K562 (cell line): ENCODE data around the gene FBXO17. TPM values are rescaled to one million over a fixed set of nuclear protein-coding genes. Genes with fewer than 3 reads are reported as not detected.
A peak's percentile ranks its signal among the peaks of the same experiment; 100 is the strongest.

Experiments used
- CBFB ChIP-seq: sonication (generic); formaldehyde crosslinking; IDR thresholded peaks from 2 replicates; pipeline ENCODE4 v1.4.0; 2020; ENCODE audit warnings: mild to moderate bottlenecking, missing genetic modification reagents
- CSDE1 ChIP-seq, 2 experiments: fragments of 450-650 bp; IDR thresholded peaks; 2 replicates each; pipeline ENCODE4 v1.6.1; 2016; ENCODE audit warnings: mild to moderate bottlenecking in 1 of 2
- DDX20 ChIP-seq: fragments of 450-650 bp; IDR thresholded peaks from 2 replicates; pipeline ENCODE4 v1.6.1; 2016; ENCODE audit warnings: missing genetic modification characterization, low read depth, mild to moderate bottlenecking, missing compliant biosample characterization, moderate library complexity
- HDAC8 ChIP-seq: fragments of 450-650 bp; IDR thresholded peaks from 2 replicates; pipeline ENCODE4 v1.6.1; 2016; ENCODE audit warnings: mild to moderate bottlenecking, missing genetic modification characterization, moderate library complexity, missing compliant biosample characterization
- KLF1 ChIP-seq: fragments of 450-650 bp; IDR thresholded peaks from 2 replicates; pipeline ENCODE4 v1.6.1; 2016; ENCODE audit warnings: missing genetic modification characterization, missing compliant biosample characterization
- RBM34 ChIP-seq: fragments of 200-400 bp; formaldehyde crosslinking; IDR thresholded peaks from 2 replicates; pipeline ENCODE4 v1.6.1; 2018; ENCODE audit warnings: low read length, borderline replicate concordance; ENCODE audit not compliant: insufficient read depth
- SREBF2 ChIP-seq: sonication (generic); formaldehyde crosslinking; IDR thresholded peaks from 2 replicates; pipeline ENCODE4 v1.4.0; 2020; ENCODE audit warnings: mild to moderate bottlenecking, missing genetic modification reagents
- SRSF7 ChIP-seq: fragments of 200-400 bp; formaldehyde crosslinking; optimal IDR thresholded peaks from 2 replicates; pipeline ENCODE3; 2017; ENCODE audit warnings: mild to moderate bottlenecking, low read depth, low read length
- TAL1 ChIP-seq: fragments of 450-650 bp; IDR thresholded peaks from 2 replicates; pipeline ENCODE4 v1.6.1; 2016; ENCODE audit warnings: mild to moderate bottlenecking
- ZNF239 ChIP-seq: fragments of 250-450 bp; sonication (Bioruptor Pico); IDR thresholded peaks from 2 replicates; pipeline ENCODE4 v1.4.0; 2020; ENCODE audit warnings: mild to moderate bottlenecking
- ZNF253 ChIP-seq: fragments of 250-450 bp; sonication (Bioruptor Pico); conservative IDR thresholded peaks from 2 replicates; pipeline ENCODE4 v1.6.1; 2021; ENCODE audit warnings: mild to moderate bottlenecking
- polyA plus RNA-seq, 8 experiments: library from polyadenylated mRNA; depleted of rRNA in 4 of 8; stranded (reverse) in 5 of 8; unstranded in 3 of 8; fragments of >200 nt; fragmentation: Nextera tagmentation in 2 of 8; fragmentation: Illumina TruSeq in 1 of 8; extraction: Ambion mirVana in 2 of 8; extraction: Trizol in 1 of 8; gene quantifications; 2 replicates each; pipeline versions ENCODE4 v1.2.1 to v1.2.3, GENCODE V29; 2011 to 2014; ENCODE audit warnings: inconsistent platforms in 1 of 8, missing spikeins in 1 of 8
- total RNA-seq, 7 experiments: library from RNA; depleted of rRNA in 6 of 7; stranded (reverse); fragments of >200 nt in 6 of 7; fragmentation: Illumina TruSeq in 2 of 7; extraction: Trizol in 2 of 7; gene quantifications; 2 replicates each; pipeline versions ENCODE4 v1.2.1 to v1.2.3, GENCODE V29; 2011 to 2021; ENCODE audit warnings: low replicate concordance in 1 of 7
- TF ChIP-seq, protein P1 (sequence below), 2 experiments: IDR thresholded peaks; 2 replicates each; pipeline ENCODE4 v1.6.1; 2011; ENCODE audit warnings: borderline replicate concordance in 1 of 2, control low read depth in 1 of 2, low read depth in 1 of 2, low read length in 1 of 2, mild to moderate bottlenecking in 1 of 2, mixed read lengths in 1 of 2, moderate library complexity in 1 of 2; ENCODE audit not compliant: insufficient read depth in 1 of 2, insufficient read length in 1 of 2, poor library complexity in 1 of 2, severe bottlenecking in 1 of 2; ENCODE audit errors: extremely low read depth in 1 of 2
- TF ChIP-seq, protein P2 (sequence below), 2 experiments: fragments of 450-650 bp in 1 of 2; sonication (generic) in 1 of 2; formaldehyde crosslinking; conservative IDR thresholded peaks; 2 replicates each; pipeline versions ENCODE4 v1.4.0 to v1.8.1; 2020 to 2022; ENCODE audit warnings: mild to moderate bottlenecking in 1 of 2, missing genetic modification reagents in 1 of 2
- TF ChIP-seq, protein P3 (sequence below): sonication (generic); formaldehyde crosslinking; IDR thresholded peaks from 2 replicates; pipeline ENCODE4 v1.8.1; 2023; ENCODE audit warnings: mild to moderate bottlenecking, missing genetic modification reagents
- TF ChIP-seq, protein P4 (sequence below), 2 experiments: fragments of 450-650 bp; IDR thresholded peaks; 2 replicates each; pipeline ENCODE4 v1.6.1; 2016; ENCODE audit warnings: mild to moderate bottlenecking in 2 of 2, borderline replicate concordance in 1 of 2, low read depth in 1 of 2, moderate library complexity in 1 of 2

FBXO17 gene
- total and polyA plus RNA-seq, 9 of the 15 experiments (the other 6 are each of a cell fraction or from before 2014, with no cell fraction given): 4.1 to 27.1 (median 19.0) TPM

DNA sequence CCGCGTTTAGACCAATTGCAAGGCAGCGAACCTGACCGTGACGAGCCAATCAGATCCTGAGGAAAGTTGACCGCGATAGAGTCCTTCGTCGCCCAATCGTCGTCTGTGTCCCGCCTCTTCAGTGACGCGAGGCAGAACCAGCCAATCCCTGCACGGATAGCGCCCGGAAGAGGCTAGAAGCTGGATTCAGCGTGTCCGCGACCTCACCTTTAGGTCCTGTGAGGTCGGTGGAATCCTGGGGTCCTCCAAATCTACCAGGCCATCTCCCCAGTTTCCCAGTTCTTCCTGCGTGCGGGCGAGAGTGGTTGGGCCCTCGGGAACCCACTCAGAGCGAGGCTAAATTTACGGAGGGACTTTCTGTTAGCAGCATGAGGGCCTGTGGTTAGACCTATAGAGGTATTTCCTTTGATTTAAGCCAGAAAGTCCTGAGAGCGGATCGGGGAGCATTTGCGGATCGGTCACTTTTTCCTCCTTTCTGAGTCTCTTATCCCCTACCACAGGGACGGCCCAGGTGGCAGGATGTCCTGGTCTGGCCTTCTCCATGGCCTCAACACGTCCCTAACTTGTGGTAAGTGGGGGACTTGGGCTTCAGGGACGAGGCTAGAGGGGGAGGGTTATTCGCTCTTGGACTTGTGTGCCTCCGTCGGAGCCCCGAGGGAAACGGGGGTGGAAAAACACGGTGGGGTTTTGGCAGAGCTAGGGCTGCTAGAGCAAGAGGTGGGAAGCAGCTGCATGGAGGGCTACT, 44.6 kb downstream of the FBXO17 start, which contains the start of gene MRPS12 (continued):
- TF ChIP-seq, protein P1, sequence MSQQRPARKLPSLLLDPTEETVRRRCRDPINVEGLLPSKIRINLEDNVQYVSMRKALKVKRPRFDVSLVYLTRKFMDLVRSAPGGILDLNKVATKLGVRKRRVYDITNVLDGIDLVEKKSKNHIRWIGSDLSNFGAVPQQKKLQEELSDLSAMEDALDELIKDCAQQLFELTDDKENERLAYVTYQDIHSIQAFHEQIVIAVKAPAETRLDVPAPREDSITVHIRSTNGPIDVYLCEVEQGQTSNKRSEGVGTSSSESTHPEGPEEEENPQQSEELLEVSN (IDR thresholded peaks at IDR 0.05; ENCODE audit: borderline replicate concordance in 1 of 2, extremely low read depth in 1 of 2, insufficient read depth in 1 of 2, insufficient read length in 1 of 2, low read depth in 1 of 2, low read length in 1 of 2, poor library complexity in 1 of 2, severe bottlenecking in 1 of 2): peak; percentile 30 to 58
- no peak for TF ChIP-seq SREBF2 (CRISPR knock-in tag)
- TF ChIP-seq ZNF253 (CRISPR knock-in tag): no peak
- TF ChIP-seq KLF1 (tag): no peak
- TF ChIP-seq ZNF239 (CRISPR knock-in tag): no peak
- TF ChIP-seq, protein P2, sequence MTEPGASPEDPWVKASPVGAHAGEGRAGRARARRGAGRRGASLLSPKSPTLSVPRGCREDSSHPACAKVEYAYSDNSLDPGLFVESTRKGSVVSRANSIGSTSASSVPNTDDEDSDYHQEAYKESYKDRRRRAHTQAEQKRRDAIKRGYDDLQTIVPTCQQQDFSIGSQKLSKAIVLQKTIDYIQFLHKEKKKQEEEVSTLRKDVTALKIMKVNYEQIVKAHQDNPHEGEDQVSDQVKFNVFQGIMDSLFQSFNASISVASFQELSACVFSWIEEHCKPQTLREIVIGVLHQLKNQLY (CRISPR knock-in tag; conservative IDR thresholded peaks at IDR 0.05): no peak
- no peak for TF ChIP-seq DDX20 (tag)
- no peak for TF ChIP-seq CSDE1 (IDR thresholded peaks at IDR 0.05)
- TF ChIP-seq HDAC8 (tag): no peak
- TF ChIP-seq TAL1: no peak
- 0 out of 2 replicates have a peak, but pooled peaks have one; percentile 70 for TF ChIP-seq CBFB (CRISPR knock-in tag)
- TF ChIP-seq SRSF7: no peak
- TF ChIP-seq, protein P3, sequence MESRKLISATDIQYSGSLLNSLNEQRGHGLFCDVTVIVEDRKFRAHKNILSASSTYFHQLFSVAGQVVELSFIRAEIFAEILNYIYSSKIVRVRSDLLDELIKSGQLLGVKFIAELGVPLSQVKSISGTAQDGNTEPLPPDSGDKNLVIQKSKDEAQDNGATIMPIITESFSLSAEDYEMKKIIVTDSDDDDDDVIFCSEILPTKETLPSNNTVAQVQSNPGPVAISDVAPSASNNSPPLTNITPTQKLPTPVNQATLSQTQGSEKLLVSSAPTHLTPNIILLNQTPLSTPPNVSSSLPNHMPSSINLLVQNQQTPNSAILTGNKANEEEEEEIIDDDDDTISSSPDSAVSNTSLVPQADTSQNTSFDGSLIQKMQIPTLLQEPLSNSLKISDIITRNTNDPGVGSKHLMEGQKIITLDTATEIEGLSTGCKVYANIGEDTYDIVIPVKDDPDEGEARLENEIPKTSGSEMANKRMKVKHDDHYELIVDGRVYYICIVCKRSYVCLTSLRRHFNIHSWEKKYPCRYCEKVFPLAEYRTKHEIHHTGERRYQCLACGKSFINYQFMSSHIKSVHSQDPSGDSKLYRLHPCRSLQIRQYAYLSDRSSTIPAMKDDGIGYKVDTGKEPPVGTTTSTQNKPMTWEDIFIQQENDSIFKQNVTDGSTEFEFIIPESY: no peak; the same call in 1 of the 2 replicates
- TF ChIP-seq, protein P4, sequence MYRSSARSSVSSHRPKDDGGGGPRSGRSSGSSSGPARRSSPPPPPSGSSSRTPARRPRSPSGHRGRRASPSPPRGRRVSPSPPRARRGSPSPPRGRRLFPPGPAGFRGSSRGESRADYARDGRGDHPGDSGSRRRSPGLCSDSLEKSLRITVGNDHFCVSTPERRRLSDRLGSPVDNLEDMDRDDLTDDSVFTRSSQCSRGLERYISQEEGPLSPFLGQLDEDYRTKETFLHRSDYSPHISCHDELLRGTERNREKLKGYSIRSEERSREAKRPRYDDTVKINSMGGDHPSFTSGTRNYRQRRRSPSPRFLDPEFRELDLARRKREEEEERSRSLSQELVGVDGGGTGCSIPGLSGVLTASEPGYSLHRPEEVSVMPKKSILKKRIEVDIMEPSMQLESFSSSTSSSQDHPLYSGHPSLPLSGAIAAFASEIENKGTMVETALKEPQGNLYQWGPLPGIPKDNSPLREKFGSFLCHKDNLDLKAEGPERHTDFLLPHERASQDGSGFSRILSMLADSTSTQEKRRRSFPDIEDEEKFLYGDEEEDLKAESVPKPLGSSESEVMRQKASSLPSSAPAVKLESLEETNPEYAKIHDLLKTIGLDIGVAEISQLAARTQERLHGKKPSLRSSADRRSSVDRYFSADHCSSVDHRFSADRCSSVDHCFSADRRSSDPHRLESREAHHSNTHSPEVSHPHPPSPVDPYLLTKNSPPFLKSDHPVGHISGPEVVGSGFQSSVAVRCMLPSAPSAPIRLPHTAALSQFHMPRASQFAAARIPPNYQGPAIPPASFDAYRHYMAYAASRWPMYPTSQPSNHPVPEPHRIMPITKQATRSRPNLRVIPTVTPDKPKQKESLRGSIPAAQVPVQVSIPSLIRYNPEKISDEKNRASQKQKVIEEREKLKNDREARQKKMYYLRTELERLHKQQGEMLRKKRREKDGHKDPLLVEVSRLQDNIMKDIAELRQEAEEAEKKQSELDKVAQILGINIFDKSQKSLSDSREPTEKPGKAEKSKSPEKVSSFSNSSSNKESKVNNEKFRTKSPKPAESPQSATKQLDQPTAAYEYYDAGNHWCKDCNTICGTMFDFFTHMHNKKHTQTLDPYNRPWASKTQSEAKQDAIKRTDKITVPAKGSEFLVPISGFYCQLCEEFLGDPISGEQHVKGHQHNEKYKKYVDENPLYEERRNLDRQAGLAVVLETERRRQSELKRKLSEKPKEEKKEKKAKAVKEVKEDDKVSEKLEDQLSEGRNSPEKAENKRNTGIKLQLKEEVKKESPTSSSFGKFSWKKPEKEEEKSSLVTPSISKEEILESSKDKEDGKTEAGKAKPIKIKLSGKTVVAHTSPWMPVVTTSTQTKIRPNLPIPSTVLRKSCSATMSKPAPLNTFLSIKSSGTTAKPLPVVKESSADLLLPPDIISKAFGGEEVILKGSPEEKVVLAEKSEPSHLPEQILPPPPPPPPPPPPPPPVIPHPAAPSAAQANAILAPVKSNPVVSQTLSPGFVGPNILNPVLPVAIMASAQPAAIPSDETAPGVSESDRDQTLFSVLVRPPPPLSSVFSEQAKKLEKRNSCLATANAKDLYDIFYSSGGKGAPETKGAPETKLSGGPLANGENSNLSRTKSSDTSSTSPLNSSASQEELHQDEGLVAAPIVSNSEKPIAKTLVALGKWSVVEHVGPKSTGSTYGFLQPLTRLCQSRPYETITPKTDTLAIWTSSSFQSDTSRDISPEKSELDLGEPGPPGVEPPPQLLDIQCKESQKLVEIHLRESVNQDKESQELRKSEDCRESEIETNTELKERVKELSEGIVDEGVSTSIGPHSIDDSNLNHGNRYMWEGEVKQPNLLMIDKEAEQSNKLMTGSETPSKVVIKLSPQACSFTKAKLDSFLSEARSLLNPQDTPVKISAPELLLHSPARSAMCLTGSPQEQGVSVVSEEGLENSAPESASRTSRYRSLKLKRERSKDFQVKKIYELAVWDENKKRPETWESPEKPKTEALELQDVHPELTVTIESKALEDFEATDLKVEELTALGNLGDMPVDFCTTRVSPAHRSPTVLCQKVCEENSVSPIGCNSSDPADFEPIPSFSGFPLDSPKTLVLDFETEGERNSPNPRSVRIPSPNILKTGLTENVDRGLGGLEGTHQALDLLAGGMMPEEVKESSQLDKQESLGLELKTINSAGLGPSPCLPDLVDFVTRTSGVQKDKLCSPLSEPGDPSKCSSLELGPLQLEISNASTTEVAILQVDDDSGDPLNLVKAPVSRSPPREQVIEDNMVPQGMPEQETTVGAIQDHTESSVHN (IDR thresholded peaks at IDR 0.05; ENCODE audit: borderline replicate concordance in 1 of 2, low read depth in 1 of 2): no peak
- TF ChIP-seq RBM34: no peak
